Sigmoid colon (tissue), 4 donors: ENCODE measurements around the gene MT1X.

ENCODE experiments used
- POLR2A ChIP-seq, 2 donors: fragments of 450-650 bp; IDR thresholded peaks; one replicate each; pipeline ENCODE4 v1.6.1; 2016; ENCODE audit warnings: antibody characterized with exemption in 2 of 2, mild to moderate bottlenecking in 2 of 2, moderate library complexity in 2 of 2
- POLR2AphosphoS5 ChIP-seq, 4 donors: sonication (generic); formaldehyde crosslinking; IDR thresholded peaks; one replicate each; pipeline ENCODE4 v1.6.1; 2017; ENCODE audit warnings: antibody characterized with exemption in 4 of 4
- TF ChIP-seq, protein P1 (sequence below), 4 experiments: fragments of 450-650 bp in 3 of 4; fragments of 200-600 bp in 1 of 4; IDR thresholded peaks; one replicate each; pipeline ENCODE4 v1.5.1; 2016 to 2019; ENCODE audit warnings: antibody characterized with exemption in 4 of 4, mild to moderate bottlenecking in 3 of 4, moderate library complexity in 2 of 4

DNA sequence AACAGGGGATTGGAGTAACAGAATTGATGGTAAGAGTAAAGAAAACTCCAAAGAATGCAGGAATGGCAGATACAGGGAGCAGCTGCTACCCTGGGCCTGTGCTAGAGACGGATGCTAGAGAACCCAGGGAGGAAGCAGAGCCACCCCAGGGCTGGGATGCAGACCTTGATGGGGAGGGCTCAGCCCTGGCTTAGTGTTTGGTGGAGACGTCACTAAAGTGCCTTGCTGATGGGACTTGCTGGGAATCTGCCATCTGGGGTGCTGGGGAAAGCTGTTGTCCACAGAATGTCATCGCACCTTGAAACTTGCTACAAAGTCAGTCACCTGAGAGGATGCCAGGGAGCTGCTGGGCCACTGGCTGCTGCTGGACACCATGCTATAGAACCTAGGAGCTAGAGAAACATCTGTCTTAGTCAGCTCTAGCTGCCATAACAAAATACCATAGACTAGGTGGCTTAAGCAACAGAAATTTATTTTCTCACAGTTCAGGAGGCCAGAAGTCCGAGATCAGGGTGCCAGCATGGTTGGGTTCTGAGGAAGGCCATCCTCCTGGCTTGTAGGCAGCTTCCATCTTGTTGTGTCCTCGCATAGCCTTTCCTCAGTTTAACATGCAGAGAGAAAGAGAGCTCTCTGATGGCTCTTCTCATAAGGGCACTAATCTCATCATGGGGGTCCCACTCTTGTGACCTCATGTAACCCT is 15.3 kb downstream of the MT1X start:
- TF ChIP-seq, protein P1, sequence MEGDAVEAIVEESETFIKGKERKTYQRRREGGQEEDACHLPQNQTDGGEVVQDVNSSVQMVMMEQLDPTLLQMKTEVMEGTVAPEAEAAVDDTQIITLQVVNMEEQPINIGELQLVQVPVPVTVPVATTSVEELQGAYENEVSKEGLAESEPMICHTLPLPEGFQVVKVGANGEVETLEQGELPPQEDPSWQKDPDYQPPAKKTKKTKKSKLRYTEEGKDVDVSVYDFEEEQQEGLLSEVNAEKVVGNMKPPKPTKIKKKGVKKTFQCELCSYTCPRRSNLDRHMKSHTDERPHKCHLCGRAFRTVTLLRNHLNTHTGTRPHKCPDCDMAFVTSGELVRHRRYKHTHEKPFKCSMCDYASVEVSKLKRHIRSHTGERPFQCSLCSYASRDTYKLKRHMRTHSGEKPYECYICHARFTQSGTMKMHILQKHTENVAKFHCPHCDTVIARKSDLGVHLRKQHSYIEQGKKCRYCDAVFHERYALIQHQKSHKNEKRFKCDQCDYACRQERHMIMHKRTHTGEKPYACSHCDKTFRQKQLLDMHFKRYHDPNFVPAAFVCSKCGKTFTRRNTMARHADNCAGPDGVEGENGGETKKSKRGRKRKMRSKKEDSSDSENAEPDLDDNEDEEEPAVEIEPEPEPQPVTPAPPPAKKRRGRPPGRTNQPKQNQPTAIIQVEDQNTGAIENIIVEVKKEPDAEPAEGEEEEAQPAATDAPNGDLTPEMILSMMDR (IDR thresholded peaks at IDR 0.05): no peak
- TF ChIP-seq POLR2A (IDR thresholded peaks at IDR 0.05) (no peak), POLR2AphosphoS5 (IDR thresholded peaks at IDR 0.05) (no peak)
